ENCODE measurements around the gene NSUN5.
"Not testable (repeated sequence)": the region's sequence is repeated elsewhere in the genome, so short reads cannot be mapped to it uniquely, and the experiment has no call there.

DNA sequence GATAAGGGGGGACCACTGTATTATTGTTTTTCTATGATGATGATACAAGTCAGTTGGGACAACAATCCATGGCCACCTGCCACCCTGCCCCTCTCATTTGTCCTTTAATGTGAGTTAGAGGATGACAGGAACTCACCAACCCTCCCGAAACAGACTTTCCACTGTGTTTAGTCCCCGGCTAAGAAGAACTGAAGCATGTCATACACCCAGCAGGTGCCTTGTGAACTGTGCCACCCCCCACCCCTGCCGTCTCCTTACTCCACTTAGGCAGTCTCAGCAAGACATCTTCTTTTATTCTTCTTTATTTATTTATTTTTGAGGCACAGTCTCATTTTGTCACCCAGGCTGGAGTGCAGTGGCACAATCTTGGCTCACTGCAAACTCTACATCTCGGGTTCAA lies 40.8 kb downstream of the NSUN5 start:
- TF ChIP-seq, protein P1, sequence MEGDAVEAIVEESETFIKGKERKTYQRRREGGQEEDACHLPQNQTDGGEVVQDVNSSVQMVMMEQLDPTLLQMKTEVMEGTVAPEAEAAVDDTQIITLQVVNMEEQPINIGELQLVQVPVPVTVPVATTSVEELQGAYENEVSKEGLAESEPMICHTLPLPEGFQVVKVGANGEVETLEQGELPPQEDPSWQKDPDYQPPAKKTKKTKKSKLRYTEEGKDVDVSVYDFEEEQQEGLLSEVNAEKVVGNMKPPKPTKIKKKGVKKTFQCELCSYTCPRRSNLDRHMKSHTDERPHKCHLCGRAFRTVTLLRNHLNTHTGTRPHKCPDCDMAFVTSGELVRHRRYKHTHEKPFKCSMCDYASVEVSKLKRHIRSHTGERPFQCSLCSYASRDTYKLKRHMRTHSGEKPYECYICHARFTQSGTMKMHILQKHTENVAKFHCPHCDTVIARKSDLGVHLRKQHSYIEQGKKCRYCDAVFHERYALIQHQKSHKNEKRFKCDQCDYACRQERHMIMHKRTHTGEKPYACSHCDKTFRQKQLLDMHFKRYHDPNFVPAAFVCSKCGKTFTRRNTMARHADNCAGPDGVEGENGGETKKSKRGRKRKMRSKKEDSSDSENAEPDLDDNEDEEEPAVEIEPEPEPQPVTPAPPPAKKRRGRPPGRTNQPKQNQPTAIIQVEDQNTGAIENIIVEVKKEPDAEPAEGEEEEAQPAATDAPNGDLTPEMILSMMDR (conservative IDR thresholded peaks at IDR 0.05 in 1 of 2, IDR thresholded peaks at IDR 0.05 in 1 of 2; ENCODE audit: low read depth in 1 of 2, low read length in 2 of 2): not testable (repeated sequence)
- not testable (repeated sequence) for TF ChIP-seq EZH2 (IDR thresholded peaks at IDR 0.05; ENCODE audit: low read length, missing control alignments)

Data from fibroblast of lung (primary cell).